DND-41 (cell line): Measurements from ENCODE around the gene OTUD3.

ENCODE experiments used
- EZH2 ChIP-seq: IDR thresholded peaks from 3 replicates; pipeline ENCODE4 v1.6.1; 2012; ENCODE audit warnings: borderline replicate concordance, low read depth, mild to moderate bottlenecking, moderate library complexity, low read length, inconsistent platforms; ENCODE audit not compliant: severe bottlenecking
- TF ChIP-seq, protein P1 (sequence below): IDR thresholded peaks from 2 replicates; pipeline ENCODE4 v1.5.1; 2012; ENCODE audit warnings: borderline replicate concordance, low read length, moderate library complexity, mild to moderate bottlenecking; ENCODE audit not compliant: poor library complexity, severe bottlenecking; ENCODE audit errors: extremely low read depth

DNA sequence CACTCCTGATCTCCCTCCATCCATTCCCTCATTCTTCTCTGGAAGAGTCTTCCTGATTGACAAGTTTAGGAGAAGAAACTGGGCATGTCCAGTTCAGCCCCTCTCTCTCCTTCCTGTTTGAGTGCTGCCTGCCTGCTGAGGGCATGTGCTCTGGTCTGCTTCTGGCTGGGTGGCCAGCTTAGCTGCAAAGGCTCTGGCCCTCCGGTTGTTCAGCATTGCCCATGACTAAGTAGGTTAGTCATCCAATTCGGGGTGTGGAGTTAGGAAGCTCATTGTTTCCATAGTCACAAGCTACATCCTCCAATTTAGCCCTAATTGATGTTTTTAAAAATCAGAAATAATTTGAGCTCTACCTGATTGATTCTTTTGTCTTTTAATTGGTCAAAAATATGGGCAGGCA, 66.8 kb downstream of the OTUD3 start:
- TF ChIP-seq, protein P1, sequence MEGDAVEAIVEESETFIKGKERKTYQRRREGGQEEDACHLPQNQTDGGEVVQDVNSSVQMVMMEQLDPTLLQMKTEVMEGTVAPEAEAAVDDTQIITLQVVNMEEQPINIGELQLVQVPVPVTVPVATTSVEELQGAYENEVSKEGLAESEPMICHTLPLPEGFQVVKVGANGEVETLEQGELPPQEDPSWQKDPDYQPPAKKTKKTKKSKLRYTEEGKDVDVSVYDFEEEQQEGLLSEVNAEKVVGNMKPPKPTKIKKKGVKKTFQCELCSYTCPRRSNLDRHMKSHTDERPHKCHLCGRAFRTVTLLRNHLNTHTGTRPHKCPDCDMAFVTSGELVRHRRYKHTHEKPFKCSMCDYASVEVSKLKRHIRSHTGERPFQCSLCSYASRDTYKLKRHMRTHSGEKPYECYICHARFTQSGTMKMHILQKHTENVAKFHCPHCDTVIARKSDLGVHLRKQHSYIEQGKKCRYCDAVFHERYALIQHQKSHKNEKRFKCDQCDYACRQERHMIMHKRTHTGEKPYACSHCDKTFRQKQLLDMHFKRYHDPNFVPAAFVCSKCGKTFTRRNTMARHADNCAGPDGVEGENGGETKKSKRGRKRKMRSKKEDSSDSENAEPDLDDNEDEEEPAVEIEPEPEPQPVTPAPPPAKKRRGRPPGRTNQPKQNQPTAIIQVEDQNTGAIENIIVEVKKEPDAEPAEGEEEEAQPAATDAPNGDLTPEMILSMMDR = no peak
- TF ChIP-seq EZH2 = no peak
